Fibroblast of lung (primary cell): Measurements from ENCODE around the gene KIAA0319L.

Experiments used
- EZH2 ChIP-seq: IDR thresholded peaks from 2 replicates; pipeline ENCODE4 v1.5.1; 2012; ENCODE audit warnings: low read length, control low read depth, mild to moderate bottlenecking; ENCODE audit errors: missing control alignments
- TF ChIP-seq, protein P1 (sequence below), 2 donors: IDR thresholded peaks in 1 of 2; conservative IDR thresholded peaks in 1 of 2; 1 replicate in 1 of 2; 2 replicates in 1 of 2; pipeline ENCODE4 v1.5.1; 2011 to 2012; ENCODE audit warnings: low read length in 2 of 2, control low read depth in 1 of 2, inconsistent platforms in 1 of 2, low read depth in 1 of 2, mild to moderate bottlenecking in 1 of 2

DNA sequence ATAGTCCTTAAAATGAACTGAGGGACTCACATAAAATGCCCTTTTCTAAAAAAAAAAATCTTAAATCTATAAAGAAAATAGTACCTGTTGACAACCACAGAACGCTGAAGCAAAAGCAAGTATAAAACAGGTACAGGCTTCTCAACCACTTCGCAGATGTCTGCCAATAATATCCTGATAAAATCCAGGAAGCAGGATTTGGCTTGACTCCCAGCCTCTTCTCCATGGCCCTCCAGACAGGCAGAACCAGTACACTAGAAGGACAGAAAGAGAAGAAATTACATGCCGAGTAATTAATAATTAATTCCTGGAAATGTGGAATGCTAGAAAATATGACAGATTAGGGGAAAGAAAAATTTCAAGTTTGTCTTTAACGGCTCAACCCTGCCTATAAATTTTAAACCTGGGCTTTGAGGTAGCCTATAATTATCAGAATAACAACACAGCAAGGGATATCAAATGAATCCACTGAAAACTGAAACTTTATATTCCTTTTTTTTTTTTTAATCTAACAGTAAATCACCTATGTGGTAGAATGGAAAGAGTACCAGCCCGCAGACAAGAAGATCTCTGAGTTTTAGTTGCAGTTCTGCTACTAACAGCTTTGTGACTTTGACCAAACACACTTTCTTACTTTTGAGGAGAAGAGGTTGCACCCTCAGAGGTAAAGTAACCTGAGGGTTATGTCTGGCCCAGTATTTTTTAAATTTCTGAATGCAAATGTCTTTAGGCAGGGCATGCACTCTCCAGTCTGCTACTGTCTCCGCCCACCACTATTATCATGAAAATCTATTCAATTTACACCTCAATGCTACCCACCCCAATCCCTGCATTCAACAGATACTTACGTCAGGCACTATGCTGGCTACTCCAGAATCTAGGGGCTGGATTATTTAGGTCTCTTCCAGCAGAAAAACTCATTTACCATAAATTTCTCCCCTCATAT is 2.7 kb downstream of the KIAA0319L start:
- TF ChIP-seq, protein P1, sequence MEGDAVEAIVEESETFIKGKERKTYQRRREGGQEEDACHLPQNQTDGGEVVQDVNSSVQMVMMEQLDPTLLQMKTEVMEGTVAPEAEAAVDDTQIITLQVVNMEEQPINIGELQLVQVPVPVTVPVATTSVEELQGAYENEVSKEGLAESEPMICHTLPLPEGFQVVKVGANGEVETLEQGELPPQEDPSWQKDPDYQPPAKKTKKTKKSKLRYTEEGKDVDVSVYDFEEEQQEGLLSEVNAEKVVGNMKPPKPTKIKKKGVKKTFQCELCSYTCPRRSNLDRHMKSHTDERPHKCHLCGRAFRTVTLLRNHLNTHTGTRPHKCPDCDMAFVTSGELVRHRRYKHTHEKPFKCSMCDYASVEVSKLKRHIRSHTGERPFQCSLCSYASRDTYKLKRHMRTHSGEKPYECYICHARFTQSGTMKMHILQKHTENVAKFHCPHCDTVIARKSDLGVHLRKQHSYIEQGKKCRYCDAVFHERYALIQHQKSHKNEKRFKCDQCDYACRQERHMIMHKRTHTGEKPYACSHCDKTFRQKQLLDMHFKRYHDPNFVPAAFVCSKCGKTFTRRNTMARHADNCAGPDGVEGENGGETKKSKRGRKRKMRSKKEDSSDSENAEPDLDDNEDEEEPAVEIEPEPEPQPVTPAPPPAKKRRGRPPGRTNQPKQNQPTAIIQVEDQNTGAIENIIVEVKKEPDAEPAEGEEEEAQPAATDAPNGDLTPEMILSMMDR (conservative IDR thresholded peaks at IDR 0.05 in 1 of 2, IDR thresholded peaks at IDR 0.05 in 1 of 2; ENCODE audit: low read depth in 1 of 2, low read length in 2 of 2), result no peak
- TF ChIP-seq EZH2, result no peak
